ENCODE data around the gene TRMT44. TPM values are rescaled to one million over a fixed set of nuclear protein-coding genes. Genes with fewer than 3 reads are reported as not detected.

TRMT44 gene
- polyA plus RNA-seq, 1 experiment: 7.0 TPM

GRCh38 chr4:8393593-8394038 is 47.0 kb upstream of the TRMT44 start:
- CTCF ChIA-PET: interaction anchor here (1.1 kb wide), 1 partner anchor 14 kb away, joined by 3 read pairs; no protein-coding TSS in a partner anchor
- H3K4me3 ChIP-seq (ENCODE audit: low read depth, low read length): no peak overlapping the region

GRCh38 chr4:8394061-8394519 is 46.5 kb upstream of the TRMT44 start:
- ChIA-PET POLR2A (interaction anchor here (0.6 to 1.2 kb wide), 6 partner anchors 50 to 164 kb away, joined by 3 to 7 read pairs (median 4); partner anchors contain the start of gene HTRA3), CTCF (interaction anchor here (1.0 to 1.9 kb wide), 4 partner anchors 9 to 217 kb away, joined by 3 to 9 read pairs (median 6); no protein-coding TSS in a partner anchor)
- no peaks in the 10 kb centered on the region for H3K27me3 ChIP-seq (ENCODE audit: control insufficient read depth, insufficient read depth, low read length)
- peak overlapping the region; percentile 75 for H3K27ac ChIP-seq (ENCODE audit: low read depth, low read length)
- no peak overlapping the region for H3K4me3 ChIP-seq (ENCODE audit: low read depth, low read length)
- DNase-seq (ENCODE audit: low read depth, low spot score): no peak
- H3K9me3 ChIP-seq (ENCODE audit: control insufficient read depth, insufficient read depth, low read length): no peaks in the 10 kb centered on the region; the same call in 1 of the 2 replicates
- TF ChIP-seq CTCF (IDR thresholded peaks at IDR 0.05; ENCODE audit: low read depth, low read length): no peak; the same call in 1 of the 2 replicates

More at GRCh38 chr4:8393593-8394038, 47.0 kb upstream of the TRMT44 start:
- POLR2A ChIA-PET: interaction anchor here (0.6 to 1.3 kb wide), 7 partner anchors 50 to 163 kb away, joined by 3 to 7 read pairs (median 4); partner anchors contain the start of gene HTRA3
- peak; percentile 46 for TF ChIP-seq CTCF (IDR thresholded peaks at IDR 0.05; ENCODE audit: low read depth, low read length)
- Histone ChIP-seq H3K27ac (ENCODE audit: low read depth, low read length) (peak overlapping the region; percentile 75), H3K27me3 (ENCODE audit: control insufficient read depth, insufficient read depth, low read length) (no peaks in the 10 kb centered on the region), H3K9me3 (ENCODE audit: control insufficient read depth, insufficient read depth, low read length) (no peaks in the 10 kb centered on the region; the same call in 1 of the 2 replicates)
- DNase-seq (ENCODE audit: low read depth, low spot score): peak; percentile 90

DNA sequence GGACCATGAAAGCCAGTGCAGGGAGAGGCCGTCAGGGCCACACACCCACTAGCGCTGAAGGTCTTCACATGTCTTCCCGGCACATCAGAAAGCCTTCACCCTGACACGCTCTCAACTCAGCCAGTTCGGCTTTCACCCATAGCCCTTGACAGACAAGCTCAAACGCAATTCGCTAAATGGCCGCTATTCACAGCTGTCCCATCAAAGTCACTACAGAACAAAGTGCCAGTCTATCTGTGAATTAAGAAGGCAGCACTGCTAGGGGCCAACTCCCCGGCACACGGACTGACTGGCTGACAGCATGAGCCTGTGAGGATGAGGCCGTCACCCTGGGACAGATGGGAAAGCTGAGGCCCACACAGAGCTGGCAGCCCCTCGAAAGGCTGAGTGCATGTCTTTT is 45.8 kb upstream of the TRMT44 start:
- POLR2A ChIA-PET: interaction anchor here (1.7 kb wide), 1 partner anchor 120 kb away, joined by 3 read pairs; no protein-coding TSS in a partner anchor
- peak overlapping the region; percentile 75 for H3K27ac ChIP-seq (ENCODE audit: low read depth, low read length)

GRCh38 chr4:8395504-8396296 is 44.9 kb upstream of the TRMT44 start:
- no peak overlapping the region for H3K4me3 ChIP-seq (ENCODE audit: low read depth, low read length)
- ChIA-PET POLR2A (interaction anchor here (1.7 kb wide), 1 partner anchor 121 kb away, joined by 3 read pairs; no protein-coding TSS in a partner anchor), CTCF (interaction anchor here (1.0 to 1.9 kb wide), 5 partner anchors 121 to 219 kb away, joined by 3 to 9 read pairs (median 4); no protein-coding TSS in a partner anchor)
- no peaks in the 10 kb centered on the region; the same call in 1 of the 2 replicates for H3K9me3 ChIP-seq (ENCODE audit: control insufficient read depth, insufficient read depth, low read length)
- TF ChIP-seq CTCF (IDR thresholded peaks at IDR 0.05; ENCODE audit: low read depth, low read length): no peak
- H3K27ac ChIP-seq (ENCODE audit: low read depth, low read length): no peak overlapping the region
- no peaks in the 10 kb centered on the region for H3K27me3 ChIP-seq (ENCODE audit: control insufficient read depth, insufficient read depth, low read length)
- no peak for DNase-seq (ENCODE audit: low read depth, low spot score)

More for the DNA sequence above, 45.8 kb upstream of the TRMT44 start:
- TF ChIP-seq CTCF (IDR thresholded peaks at IDR 0.05; ENCODE audit: low read depth, low read length): no peak
- CTCF ChIA-PET: interaction anchor here (1.0 to 1.9 kb wide), 5 partner anchors 8 to 218 kb away, joined by 3 to 9 read pairs (median 4); no protein-coding TSS in a partner anchor
- Histone ChIP-seq H3K27me3 (ENCODE audit: control insufficient read depth, insufficient read depth, low read length) (no peaks in the 10 kb centered on the region), H3K4me3 (ENCODE audit: low read depth, low read length) (no peak overlapping the region), H3K9me3 (ENCODE audit: control insufficient read depth, insufficient read depth, low read length) (no peaks in the 10 kb centered on the region; the same call in 1 of the 2 replicates)
- no peak for DNase-seq (ENCODE audit: low read depth, low spot score)

All from AG04450 (cell line).